GM19452 (cell line): ENCODE data around the gene KHSRP.

Experiments
- ATAC-seq: cut with Tn5 transposase; IDR thresholded peaks from one replicate; pipeline ENCODE4 v1.9.1; 2021; ENCODE audit not compliant: unreplicated experiment

Gene KHSRP, protein sequence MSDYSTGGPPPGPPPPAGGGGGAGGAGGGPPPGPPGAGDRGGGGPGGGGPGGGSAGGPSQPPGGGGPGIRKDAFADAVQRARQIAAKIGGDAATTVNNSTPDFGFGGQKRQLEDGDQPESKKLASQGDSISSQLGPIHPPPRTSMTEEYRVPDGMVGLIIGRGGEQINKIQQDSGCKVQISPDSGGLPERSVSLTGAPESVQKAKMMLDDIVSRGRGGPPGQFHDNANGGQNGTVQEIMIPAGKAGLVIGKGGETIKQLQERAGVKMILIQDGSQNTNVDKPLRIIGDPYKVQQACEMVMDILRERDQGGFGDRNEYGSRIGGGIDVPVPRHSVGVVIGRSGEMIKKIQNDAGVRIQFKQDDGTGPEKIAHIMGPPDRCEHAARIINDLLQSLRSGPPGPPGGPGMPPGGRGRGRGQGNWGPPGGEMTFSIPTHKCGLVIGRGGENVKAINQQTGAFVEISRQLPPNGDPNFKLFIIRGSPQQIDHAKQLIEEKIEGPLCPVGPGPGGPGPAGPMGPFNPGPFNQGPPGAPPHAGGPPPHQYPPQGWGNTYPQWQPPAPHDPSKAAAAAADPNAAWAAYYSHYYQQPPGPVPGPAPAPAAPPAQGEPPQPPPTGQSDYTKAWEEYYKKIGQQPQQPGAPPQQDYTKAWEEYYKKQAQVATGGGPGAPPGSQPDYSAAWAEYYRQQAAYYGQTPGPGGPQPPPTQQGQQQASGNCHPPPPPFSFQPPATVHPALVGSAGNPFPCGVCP

DNA sequence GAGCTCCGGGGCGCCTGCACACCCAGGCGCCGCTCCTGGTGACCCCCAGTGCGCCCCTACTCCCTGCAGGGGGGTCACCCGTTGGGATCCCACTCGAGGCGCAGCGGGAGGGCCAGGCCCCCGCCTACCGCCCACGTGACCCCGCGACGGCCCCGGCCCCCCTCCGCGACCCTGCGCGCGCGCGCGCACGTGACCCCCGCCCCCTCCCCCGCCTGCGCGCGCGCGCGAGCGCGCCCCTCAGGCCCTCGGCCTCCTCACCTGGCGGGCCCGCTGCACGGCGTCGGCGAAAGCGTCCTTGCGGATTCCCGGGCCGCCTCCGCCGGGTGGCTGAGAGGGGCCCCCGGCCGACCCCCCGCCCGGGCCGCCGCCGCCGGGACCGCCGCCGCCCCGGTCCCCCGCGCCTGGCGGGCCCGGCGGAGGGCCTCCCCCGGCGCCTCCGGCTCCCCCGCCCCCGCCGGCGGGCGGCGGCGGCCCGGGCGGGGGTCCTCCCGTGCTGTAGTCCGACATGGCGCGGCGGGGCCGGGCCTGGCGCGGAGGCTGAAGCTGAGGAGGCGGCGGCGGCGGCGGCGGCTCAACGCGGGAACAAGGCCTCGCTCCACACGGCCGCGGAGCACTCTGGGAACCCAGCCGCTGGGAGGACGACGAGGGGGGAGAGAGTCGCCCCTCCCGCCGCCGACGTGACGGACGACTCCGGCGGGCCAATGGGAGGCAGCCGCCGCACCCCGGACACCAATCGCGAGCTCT is at the start of gene KHSRP:
TSS of gene KHSRP (minus strand) at position 617 of the 744 bp plus-strand sequence. CDS start at position 507, 110 bp downstream.
- no peak for ATAC-seq

DNA sequence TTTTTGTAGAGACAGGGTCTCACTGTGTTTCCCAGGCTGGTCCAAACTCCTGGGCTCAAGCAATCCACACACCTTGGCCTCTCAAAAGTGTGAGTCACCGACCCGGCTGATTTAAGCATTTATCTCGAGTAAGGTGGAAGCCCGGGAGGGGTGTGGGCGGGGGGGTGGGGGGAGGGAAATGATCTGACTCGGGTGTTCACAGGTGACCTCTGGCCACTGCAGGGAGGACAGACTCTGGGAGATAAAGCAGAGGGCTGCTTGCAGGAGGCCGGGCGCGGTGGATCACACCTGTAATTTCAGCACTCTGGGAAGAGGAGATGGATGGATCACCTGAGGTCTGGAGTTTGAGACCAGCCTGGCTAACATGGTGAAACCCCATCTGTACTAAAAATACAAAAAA is 49.0 kb upstream of the KHSRP start:
- ATAC-seq = no peak

DNA sequence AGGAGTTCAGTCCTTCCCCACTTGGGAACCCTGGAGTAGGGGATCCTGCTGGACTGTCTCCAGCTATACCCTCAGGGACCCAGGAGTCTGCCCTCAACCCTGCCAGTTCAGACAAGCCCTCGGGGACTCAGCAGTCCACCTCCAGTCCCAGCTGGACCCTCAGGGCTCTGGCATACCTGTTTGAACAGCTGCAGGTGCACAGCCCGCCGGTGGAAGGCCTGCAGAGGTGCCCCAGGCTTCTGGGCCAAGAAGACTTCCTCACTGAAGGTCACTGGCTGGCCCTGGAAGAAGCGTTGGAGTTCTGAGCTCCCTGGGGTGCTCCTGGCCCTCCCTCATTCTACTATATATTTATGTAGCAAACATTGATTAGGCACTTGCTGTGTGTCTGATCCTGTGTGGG is 48.1 kb upstream of the KHSRP start:
- ATAC-seq = no peak

DNA sequence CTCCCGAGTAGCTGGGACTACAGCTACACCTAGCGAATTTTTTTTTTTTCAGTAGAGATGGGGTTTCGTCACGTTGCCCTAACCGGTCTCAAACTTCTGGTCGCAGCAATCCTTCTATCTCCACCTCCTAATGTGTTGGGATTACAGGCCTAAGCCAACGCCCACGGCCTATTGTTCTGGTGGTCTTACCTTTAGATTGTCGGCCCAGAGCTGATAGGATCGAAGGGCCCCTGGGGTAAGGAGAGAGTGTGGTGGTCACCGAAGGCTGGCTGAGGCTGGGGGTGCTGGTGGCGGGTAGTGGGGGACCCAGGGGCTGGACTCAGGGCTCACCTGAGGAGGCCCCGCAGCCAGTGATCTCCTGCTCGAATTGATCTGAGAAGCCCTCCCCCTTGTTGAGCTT is 46.5 kb upstream of the KHSRP start:
- ATAC-seq = no peak

DNA sequence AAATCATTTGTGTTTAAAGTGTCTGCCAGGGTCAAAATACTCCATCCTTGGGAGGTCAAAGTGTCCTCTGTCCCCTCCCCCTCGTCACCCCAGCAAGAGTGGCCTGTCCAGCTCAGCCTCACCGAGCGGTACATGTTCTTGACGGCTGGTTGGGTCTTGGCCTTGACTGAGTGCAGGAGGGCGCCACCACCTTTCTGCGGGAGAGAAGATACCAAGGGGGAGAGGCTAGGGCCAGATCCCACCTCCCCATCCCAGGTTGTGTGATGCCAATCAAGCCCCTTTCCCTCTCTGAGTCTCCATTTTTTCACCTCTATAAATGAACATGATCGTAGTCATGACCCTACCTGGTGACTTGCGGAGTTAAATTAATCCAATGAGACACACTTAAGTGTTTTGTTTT is 45.6 kb upstream of the KHSRP start:
- no peak for ATAC-seq

DNA sequence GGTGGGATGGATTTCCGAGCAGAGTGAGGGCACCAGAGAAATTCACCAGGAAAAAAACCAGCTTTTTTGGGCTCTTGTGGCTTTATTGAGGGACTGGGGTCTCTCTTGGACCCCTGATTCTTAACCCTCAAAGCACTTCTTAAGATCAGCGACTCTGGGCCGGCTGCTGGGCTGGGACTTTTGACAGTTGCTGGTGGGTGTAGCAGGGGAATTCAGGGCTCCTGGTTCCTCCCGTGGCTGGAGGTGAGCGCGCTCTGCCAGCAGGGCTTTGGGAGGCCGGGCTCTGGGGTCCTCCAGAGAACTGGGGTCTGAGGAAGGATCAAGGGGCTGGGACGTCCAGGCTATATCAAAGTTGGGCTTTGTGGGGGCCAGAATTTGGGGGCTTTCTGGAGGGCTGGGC is 42.8 kb upstream of the KHSRP start:
- no peak for ATAC-seq

DNA sequence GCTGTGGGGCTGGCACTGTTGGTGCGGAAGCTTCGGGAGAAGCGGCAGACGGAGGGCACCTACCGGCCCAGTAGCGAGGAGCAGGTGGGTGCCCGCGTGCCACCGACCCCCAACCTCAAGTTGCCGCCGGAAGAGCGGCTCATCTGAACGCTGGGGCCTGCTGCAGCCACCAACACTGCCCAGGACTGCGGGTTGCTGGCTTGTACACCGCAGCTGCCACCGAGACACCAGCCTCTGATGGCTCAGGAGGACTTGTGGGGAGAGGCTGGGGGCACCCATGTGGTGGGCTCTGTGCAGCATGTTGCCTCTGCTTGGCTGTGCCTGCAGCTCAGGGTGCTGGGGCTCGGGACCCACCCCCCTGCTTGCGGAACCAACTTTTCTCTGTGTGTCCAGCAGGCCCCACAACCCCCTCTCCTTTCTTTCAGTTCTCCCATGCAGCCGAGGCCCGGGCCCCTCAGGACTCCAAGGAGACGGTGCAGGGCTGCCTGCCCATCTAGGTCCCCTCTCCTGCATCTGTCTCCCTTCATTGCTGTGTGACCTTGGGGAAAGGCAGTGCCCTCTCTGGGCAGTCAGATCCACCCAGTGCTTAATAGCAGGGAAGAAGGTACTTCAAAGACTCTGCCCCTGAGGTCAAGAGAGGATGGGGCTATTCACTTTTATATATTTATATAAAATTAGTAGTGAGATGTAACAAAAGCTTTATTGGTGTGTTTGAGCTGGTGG is 42.1 kb upstream of the KHSRP start:
- no peak for ATAC-seq

DNA sequence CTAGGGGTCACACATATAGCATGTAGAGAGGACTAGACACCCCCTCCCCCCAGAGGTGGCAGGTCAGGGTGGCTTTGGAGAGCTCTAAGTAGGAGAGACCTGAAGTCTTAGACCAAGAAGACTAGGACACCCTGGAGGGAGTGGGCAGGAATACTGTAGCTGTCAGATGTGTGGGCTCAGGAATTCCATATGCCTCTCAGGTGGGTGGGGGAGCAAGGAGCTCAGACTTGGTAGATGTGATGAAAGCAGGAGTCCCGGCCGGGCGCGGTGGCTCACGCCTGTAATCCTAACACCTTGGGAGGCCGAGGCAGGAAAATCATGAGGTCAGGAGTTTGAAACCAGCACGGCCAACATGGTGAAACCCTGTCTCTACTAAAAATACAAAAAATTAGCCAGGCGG is 41.1 kb upstream of the KHSRP start:
- ATAC-seq = no peak

DNA sequence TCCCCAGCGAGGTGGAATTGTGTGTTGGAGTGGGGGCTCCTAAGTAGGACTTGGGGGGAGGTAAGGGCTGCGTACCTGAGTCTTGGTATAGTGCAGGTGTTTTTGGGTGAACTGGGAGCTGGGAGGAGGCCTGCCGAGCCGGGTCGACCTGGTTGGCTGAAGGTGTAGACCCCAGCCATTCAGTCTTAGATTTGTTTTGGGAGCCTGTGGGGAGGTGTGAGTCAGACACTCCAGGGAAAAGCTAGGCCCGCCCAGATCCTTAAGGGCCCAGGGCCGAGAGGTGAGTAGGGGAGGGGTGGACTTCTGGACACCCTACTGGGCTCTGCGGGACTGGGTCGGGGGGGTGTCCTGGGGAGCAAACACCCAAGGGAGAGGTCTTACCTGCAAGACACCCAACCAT is 40.4 kb upstream of the KHSRP start:
- no peak for ATAC-seq

DNA sequence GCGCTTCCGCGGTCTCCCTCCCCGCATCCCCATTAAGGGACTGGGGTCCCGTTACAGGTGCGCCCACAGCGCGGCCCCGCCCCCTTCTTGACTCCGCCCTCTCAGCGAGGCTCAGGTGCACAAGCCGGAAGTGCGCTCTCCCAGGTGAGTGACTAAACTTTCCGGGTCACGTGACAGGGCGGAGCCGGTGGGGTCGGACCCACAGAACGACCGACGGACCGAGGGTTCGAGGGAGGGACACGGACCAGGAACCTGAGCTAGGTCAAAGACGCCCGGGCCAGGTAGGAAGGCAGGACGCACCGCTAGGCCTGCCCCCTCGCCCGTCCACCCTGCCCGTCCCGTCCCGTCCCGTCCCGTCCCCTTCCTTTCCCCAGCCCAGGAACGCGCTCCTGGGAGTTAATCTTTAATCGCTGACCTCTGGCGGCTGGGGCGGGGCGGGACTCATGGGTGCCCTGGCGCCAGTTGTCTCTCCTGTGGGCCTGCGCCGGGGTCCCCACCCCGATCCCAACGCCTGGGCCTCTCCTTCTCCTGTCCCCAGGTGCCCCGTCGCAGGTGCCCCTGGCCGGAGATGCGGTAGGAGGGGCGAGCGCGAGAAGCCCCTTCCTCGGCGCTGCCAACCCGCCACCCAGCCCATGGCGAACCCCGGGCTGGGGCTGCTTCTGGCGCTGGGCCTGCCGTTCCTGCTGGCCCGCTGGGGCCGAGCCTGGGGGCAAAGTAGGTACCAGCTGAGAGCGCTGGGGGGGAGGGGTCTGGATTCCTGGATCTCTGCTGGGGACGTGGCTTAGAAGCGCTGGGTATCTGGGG is 39.7 kb upstream of the KHSRP start, which contains the start of gene CRB3:
TSS of gene CRB3 (plus strand) at position 202 of the 804 bp plus-strand sequence. CDS start at position 633, 431 bp downstream.
- ATAC-seq = no peak

DNA sequence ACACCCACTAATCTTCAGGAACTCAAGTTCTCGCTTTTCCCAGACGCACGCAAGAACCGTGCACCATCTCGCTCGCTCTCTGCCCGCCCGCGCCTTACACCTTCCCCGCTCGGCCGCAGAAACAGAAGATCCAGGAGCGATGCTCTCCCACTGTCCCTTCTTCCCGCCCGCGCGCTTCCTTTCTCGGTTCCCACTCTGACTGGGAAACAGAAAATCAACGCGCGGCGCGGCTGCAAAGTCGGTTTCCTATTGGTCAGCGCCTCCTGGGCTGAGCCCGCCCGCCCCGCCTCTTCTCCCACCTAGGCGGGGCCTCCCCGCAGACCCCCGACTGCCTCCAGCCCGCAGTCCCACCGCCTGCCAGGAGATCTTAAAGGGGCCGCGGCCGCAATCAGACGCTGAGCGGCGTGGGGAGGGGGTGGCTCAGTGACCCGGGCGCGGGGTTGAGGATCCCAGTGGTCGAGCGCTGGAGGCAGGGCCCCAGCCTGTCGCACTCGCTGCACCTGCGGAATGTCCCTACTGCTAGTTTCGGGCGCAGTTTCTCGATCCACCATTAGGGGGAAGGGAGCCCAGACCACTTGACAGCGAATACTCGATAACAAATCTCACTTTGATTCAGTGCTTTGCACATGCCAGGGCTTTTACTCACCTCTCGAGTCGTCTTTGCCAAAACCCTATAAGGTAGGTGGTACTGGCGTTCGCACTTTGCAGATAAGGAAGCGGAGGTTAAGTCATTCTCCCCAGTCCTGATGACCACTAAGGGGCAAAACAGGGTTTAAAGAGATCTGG is 35.7 kb upstream of the KHSRP start:
- peak; percentile 76 for ATAC-seq

DNA sequence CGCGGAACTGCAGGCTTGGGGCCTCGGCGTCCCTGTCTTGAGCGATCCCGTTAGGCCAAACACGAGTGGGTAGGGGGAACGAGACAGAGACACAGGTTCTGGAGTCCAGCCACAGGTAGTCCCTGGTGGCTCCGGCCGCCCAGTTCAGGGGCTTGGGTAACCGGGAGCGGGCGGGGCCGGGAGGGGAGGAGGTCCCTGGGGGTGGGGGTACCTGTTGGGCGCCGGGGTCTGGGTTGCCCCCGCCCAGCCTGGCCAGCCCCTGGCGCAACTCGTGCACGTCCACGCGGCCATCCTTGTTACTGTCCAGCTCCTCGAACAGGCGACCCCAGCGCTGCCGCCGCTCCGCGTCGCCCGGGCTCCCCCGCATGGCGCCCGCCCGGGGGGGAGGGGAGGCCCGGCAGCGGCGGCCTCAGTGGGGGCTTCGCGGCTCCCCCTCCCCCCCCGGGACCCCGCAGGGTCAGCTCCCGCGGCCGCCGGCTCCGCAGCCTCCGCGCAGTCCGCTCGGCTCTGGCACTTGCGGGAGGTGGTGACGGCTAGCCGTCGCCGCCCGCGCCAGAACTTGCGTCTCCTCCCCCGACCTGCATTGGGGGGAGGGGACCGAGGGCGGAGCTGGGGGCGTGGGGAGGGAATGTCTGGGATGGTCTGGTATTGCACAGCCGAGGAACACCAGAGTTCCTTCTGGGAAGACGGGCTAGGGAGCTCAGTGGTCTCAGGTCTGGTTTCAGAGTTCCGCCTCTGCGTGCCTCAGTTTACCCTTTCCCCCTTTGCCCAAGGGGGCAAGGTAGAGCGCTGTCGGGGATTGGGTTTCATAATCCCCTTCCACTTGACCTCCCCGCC is 34.9 kb upstream of the KHSRP start, which contains the start of gene SLC25A23:
TSS of gene SLC25A23 (minus strand) at position 531 of the 837 bp plus-strand sequence. CDS start at position 367, 164 bp downstream.
- peak; percentile 34 for ATAC-seq

DNA sequence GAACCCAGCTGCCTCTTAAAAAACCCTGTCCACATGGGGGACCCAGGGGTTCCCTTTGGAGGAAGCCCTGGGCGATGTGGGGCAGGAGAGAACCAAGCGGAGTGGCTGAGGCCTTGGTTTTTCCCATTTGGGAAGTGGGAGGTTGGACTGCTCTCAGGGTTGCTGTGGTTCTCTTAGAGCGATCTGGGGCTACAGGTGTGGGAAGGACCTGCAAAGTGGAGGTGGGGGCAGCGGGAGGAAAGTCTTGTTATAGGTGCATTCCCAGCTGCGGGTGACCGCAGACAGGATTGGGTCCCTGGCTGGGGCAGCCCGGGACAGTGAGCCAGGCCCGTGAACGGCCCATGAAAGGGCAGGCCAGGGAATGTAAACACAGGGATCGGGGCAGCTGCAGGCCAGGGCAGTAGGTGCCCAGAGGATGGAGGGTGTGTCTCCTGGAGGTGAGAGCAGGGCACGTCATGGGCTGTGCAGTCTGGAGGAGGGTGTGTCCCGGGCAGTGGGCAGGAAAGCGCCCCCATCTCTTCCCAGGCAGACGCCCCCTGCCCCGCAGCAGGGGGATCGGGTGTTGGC is 34.2 kb upstream of the KHSRP start:
- no peak for ATAC-seq

DNA sequence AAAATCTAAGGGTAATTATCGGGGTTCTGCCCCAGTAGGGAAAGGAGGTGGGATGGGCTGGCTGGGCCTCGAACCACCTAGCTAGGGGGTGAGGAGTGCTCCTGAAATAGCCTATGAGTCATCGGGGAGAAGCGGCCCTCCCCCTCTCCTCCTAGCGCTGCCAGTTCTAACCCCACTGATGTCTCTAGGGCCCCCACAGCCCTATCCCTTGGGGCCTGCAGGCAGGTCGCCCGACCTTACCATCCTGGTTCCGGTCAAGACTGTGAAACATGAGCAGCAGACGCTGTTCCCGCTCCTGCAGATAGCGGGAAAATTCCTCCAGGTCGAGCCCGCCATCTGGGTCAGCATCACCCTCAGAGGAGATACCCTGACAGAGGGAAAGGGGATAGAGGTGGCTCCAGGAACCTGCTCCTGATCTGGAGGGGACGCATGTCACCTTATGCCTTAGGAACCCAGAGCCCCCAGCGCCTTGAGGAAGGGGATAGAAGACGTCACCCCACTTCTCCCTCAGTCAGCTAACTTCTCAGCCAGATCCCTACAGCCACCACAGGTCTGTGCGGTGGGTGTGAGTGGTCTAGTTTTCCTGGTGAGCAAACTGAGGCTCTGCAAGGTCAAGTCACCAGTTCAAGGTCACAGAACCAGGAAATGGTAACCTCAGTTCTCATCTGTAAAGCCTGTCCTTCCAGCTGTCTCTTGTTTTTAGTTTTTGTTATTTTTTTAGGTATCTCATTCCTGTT is 33.5 kb upstream of the KHSRP start:
- ATAC-seq = no peak

DNA sequence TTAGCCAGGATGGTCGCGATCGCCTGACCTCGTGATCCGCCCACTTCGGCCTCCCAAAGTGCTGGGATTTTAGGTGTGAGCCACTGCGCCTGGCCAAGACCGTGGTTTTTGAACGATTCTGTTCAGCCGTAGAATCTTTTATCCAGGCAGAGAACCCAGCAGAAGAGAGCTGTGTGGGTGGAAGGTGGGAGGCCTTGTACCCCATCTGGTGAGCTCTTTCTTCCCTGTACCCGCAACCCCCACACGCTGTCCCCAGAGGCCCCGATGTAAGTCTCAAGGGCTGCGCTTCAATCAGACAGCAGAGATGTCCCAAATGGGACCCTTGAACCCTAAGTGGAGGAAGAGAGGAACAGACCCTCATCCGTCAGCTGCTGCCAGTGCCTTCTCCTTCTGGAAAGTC is 31.3 kb upstream of the KHSRP start:
- no peak for ATAC-seq

DNA sequence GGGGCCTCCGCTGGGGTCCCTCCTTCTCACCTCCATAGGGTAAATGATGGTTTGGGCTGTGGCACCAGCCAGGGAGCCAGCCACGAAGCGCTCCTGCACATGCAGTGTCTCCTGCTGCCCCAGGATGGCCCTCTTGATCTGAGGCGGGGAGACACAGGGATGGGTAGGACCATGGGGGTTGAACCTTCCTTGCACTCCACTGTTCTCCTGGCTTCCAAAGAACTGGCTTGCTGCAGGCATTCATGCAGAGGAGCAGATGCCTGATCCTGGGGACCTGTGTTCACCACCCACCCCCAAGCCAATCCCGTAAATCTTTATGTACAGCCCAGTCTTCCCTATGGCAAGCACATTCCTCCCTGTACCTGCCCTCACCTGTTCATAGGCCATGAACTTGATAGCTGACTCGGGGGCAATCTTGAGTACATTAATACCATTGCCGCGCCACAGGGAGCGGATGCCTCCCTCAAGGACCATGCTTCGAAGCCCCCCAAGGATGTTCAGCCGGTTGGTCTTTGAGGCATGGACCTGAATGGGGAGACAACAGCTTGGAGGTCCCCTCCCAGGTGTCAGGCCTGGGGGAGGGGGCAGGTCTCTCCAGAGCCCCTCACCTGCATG is 29.4 kb upstream of the KHSRP start:
- ATAC-seq = no peak

DNA sequence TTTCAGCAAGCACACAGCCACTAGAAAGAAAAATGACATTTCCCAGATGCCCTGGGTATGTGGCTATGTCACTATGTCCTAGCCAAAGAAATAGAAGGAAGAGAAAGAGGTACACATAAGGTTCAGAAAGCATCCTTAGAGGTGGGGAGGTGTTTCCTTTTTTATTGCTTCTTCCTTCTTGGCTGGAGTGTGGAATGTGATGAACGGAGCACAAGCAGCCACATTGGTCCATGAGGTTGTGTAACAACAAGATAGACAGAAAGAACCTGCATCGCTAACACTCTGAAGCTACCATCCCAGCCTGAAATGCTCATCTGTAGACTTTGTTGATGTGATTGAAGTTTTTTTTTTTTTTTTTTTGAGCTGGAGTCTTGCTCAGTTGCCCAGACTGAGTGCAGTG is 28.3 kb upstream of the KHSRP start:
- ATAC-seq = no peak
